DOHH2 (cell line): ENCODE results near the gene GANAB.
A peak's percentile ranks its signal among the peaks of the same experiment; 100 is the strongest.
"Not testable (repeated sequence)": the region's sequence is repeated elsewhere in the genome, so short reads cannot be mapped to it uniquely, and the experiment has no call there.

Experiments used
- H3F3A ChIP-seq: fragments of 200-600 bp; sonication (generic), shearing (Covaris generic); 2 replicates; pipeline ENCODE4 v1.6.0; 2016; ENCODE audit warnings: antibody characterized with exemption, mild to moderate bottlenecking; ENCODE audit not compliant: control insufficient read depth, insufficient read depth
- H3K27ac ChIP-seq: fragments of 200-600 bp; sonication (generic); 2 replicates; pipeline ENCODE4 v1.5.1; 2014; ENCODE audit warnings: low read depth, mild to moderate bottlenecking, low read length, moderate library complexity
- H3K27me3 ChIP-seq: fragments of 200-600 bp; sonication (generic); 2 replicates; pipeline ENCODE4 v1.6.1; 2014; ENCODE audit warnings: mild to moderate bottlenecking, low read length, mixed read lengths; ENCODE audit not compliant: control insufficient read depth
- H3K36me3 ChIP-seq: fragments of 200-600 bp; sonication (generic); 2 replicates; pipeline ENCODE4 v1.6.1; 2014; ENCODE audit warnings: mild to moderate bottlenecking, low read length, moderate library complexity, mixed read lengths; ENCODE audit not compliant: control insufficient read depth
- H3K4me1 ChIP-seq: fragments of 200-600 bp; sonication (generic); 2 replicates; pipeline ENCODE4 v1.6.1; 2014; ENCODE audit warnings: mild to moderate bottlenecking, low read length, mixed read lengths; ENCODE audit not compliant: control insufficient read depth
- H3K4me2 ChIP-seq: fragments of 200-600 bp; sonication (generic); 2 replicates; pipeline ENCODE4 v1.6.0; 2014; ENCODE audit warnings: mild to moderate bottlenecking, low read length, moderate library complexity
- H3K4me3 ChIP-seq: fragments of 200-600 bp; sonication (generic); 2 replicates; pipeline ENCODE4 v1.5.1; 2014; ENCODE audit warnings: mild to moderate bottlenecking, low read length, mixed read lengths
- H3K79me2 ChIP-seq: fragments of 200-600 bp; sonication (generic); 2 replicates; pipeline ENCODE4 v1.6.1; 2014; ENCODE audit warnings: mild to moderate bottlenecking, low read length, mixed read lengths; ENCODE audit not compliant: control insufficient read depth
- H3K9me2 ChIP-seq: fragments of 200-600 bp; sonication (generic); replicated peaks from 2 replicates; pipeline ENCODE4 v1.6.1; 2014; ENCODE audit warnings: mild to moderate bottlenecking, low read length, mixed read lengths; ENCODE audit not compliant: control insufficient read depth
- H3K9me3 ChIP-seq: fragments of 200-600 bp; sonication (generic); 2 replicates; pipeline ENCODE4 v1.6.1; 2014; ENCODE audit warnings: antibody characterized with exemption, low read length, mixed read lengths; ENCODE audit not compliant: control insufficient read depth, insufficient read depth
- H4K20me1 ChIP-seq: fragments of 200-600 bp; sonication (generic); 2 replicates; pipeline ENCODE4 v1.6.0; 2014; ENCODE audit warnings: low read depth, mild to moderate bottlenecking, antibody characterized with exemption, low read length, moderate library complexity; ENCODE audit not compliant: control insufficient read depth, insufficient read depth
- CTCF ChIP-seq: fragments of 200-600 bp; sonication (generic); IDR thresholded peaks from one replicate; pipeline ENCODE4 v1.5.1; 2014; ENCODE audit warnings: antibody characterized with exemption, mild to moderate bottlenecking, low read depth, low read length; ENCODE audit not compliant: poor library complexity, severe bottlenecking
- EZH2phosphoT487 ChIP-seq: fragments of 200-600 bp; sonication (generic); IDR thresholded peaks from 2 replicates; pipeline ENCODE4 v1.6.1; 2017; ENCODE audit warnings: borderline replicate concordance, mild to moderate bottlenecking, antibody characterized with exemption, low read length, moderate library complexity, mixed read lengths

The GANAB gene

DNA sequence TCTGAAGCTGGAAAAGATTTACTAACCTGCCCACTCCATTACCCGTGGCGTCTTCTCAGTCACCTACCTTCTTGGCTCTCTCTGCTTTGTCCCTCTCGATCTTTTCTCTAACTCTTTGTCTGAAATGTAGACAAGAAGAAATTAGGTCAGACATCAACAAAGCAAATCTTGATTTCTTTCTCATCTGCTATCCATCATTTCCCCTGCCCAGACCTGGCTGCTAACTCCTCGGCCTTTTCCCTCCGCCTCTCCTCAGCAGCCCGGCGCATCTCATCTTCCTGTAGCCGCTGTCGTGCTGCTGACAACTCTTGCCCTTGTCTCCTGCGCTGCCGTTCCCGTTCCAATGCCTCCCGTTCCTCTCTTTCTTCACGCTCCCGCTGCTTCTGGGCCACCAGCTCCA, 31.3 kb upstream of the GANAB start:
- no peak overlapping the region for H3K27ac ChIP-seq
- H3K79me2 ChIP-seq = peaks cover 62% of the 10 kb centered on the region
- peaks cover 20% of the 10 kb centered on the region for H3F3A ChIP-seq

DNA sequence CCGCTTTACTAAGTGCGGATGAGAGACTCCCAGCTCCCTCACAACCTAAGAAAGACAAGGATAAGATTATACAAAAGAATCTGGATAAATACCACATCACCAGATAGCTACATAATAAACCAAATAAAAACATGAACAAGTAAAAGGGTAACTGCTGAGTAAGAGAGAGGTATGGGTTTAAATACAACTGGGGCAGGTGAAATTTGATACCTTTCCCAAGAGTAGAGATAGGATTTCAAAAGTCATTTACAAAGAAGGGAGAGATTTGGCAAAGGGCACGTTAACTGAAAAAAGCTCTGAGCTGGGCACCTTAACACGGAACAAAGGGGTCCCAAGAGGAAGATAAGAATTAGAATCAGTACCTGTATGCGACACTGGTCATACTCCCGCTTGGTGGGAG, 30.7 kb upstream of the GANAB start:
- Histone ChIP-seq H3K4me1 (peaks cover 55% of the 10 kb centered on the region), H3K4me2 (peak overlapping the region; percentile 98; the same call in 1 of the 2 replicates), H3K36me3 (peaks cover 52% of the 10 kb centered on the region), H4K20me1 (no peaks in the 10 kb centered on the region), H3K27ac (no peak overlapping the region), H3K4me3 (no peak overlapping the region), H3F3A (peaks cover 20% of the 10 kb centered on the region), H3K9me3 (no peaks in the 10 kb centered on the region), H3K9me2 (no peaks in the 10 kb centered on the region), H3K27me3 (no peaks in the 10 kb centered on the region), H3K79me2 (peaks cover 68% of the 10 kb centered on the region)
- TF ChIP-seq CTCF (no peak), EZH2phosphoT487 (no peak)

More for the DNA sequence above, 31.3 kb upstream of the GANAB start:
- Histone ChIP-seq H3K4me3 (peak overlapping the region; percentile 98), H3K4me1 (peaks cover 51% of the 10 kb centered on the region), H3K4me2 (peak overlapping the region; percentile 98), H3K36me3 (peaks cover 47% of the 10 kb centered on the region), H3K9me3 (no peaks in the 10 kb centered on the region), H4K20me1 (no peaks in the 10 kb centered on the region), H3K9me2 (no peaks in the 10 kb centered on the region), H3K27me3 (no peaks in the 10 kb centered on the region)
- no peak for TF ChIP-seq CTCF
- no peak for TF ChIP-seq EZH2phosphoT487

DNA sequence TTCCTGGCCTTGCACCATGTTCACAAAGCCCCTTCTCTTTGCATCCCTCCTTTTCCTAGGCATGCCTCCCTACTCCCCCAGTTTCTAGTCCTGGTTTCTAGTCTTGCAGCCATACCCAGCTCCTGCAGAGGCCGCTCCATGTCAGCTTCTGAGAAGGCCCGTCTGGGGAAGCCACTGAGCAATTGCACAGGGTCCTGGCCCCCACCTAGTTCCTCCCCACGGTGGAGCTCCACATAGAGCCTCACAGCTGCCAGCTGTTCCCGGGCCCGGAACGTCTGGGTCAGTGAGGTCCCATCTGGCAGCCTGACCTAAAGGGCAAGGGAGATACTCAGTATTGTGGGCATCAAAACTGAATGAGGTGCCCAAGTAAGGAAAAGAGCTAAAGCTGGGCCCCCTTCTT, 30.3 kb upstream of the GANAB start:
- H3K9me3 ChIP-seq = no peaks in the 10 kb centered on the region
- no peak overlapping the region for H3K4me3 ChIP-seq
- H3K9me2 ChIP-seq = no peaks in the 10 kb centered on the region
- H3K4me2 ChIP-seq = 0 out of 2 replicates have a peak overlapping the region, but pooled peaks have one; percentile 98
- TF ChIP-seq EZH2phosphoT487 = no peak
- TF ChIP-seq CTCF = peak; percentile 18
- H3F3A ChIP-seq = peaks cover 20% of the 10 kb centered on the region
- H3K4me1 ChIP-seq = peaks cover 55% of the 10 kb centered on the region
- peaks cover 73% of the 10 kb centered on the region for H3K79me2 ChIP-seq
- peaks cover 56% of the 10 kb centered on the region for H3K36me3 ChIP-seq
- no peak overlapping the region for H3K27ac ChIP-seq
- H4K20me1 ChIP-seq = no peaks in the 10 kb centered on the region
- H3K27me3 ChIP-seq = no peaks in the 10 kb centered on the region

DNA sequence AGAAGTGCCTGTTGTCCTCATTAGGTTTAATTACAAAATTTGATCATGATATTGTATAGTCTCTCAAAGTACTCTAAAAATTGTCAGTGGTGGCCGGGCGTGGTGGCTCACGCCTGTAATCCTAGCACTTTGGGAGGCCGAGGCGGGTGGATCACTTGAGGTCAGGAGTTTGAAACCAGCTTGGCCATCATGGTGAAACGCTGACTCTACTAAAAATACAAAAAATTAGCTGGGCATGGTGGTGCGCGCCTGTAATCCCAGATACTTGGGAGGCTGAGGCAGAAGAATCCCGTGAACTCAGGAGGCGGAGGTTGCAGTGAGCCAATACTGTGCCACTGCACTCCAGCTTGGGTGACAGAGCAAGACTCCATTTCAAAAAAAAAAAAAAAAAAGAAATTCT, 29.0 kb upstream of the GANAB start:
- Histone ChIP-seq H3K4me1 (peaks cover 53% of the 10 kb centered on the region), H3K36me3 (peaks cover 66% of the 10 kb centered on the region), H3K79me2 (peaks cover 85% of the 10 kb centered on the region)

More for the DNA sequence above, 29.0 kb upstream of the GANAB start:
- H3K4me3 ChIP-seq, H4K20me1 ChIP-seq, H3K9me3 ChIP-seq, H3K27me3 ChIP-seq, H3K27ac ChIP-seq, H3K4me2 ChIP-seq, H3K9me2 ChIP-seq: not testable (repeated sequence)
- H3F3A ChIP-seq = peaks cover 28% of the 10 kb centered on the region
